GM06990 (cell line): Measurements from ENCODE around the gene ASGR1.

Source experiments
- DNase-seq: peaks from one replicate; pipeline ENCODE4 v3.0.0-alpha.2; 2011; ENCODE audit not compliant: insufficient read length; ENCODE audit errors: extremely low read depth
- H3K27me3 ChIP-seq: replicated peaks from 2 replicates; pipeline ENCODE4 v1.6.0; 2011; ENCODE audit warnings: low read length; ENCODE audit not compliant: control insufficient read depth, insufficient read depth
- H3K36me3 ChIP-seq: 2 replicates; pipeline ENCODE4 v1.5.1; 2011; ENCODE audit warnings: low read length; ENCODE audit not compliant: control insufficient read depth, insufficient read depth
- H3K4me3 ChIP-seq: replicated peaks from 2 replicates; pipeline ENCODE4 v1.5.1; 2011; ENCODE audit warnings: low read depth, mild to moderate bottlenecking, control low read depth, low read length
- TF ChIP-seq, protein P1 (sequence below): IDR thresholded peaks from 2 replicates; pipeline ENCODE4 v1.5.1; 2011; ENCODE audit warnings: low read length, control low read depth, mild to moderate bottlenecking, inconsistent platforms; ENCODE audit not compliant: insufficient read depth, poor library complexity, severe bottlenecking

Gene ASGR1

DNA sequence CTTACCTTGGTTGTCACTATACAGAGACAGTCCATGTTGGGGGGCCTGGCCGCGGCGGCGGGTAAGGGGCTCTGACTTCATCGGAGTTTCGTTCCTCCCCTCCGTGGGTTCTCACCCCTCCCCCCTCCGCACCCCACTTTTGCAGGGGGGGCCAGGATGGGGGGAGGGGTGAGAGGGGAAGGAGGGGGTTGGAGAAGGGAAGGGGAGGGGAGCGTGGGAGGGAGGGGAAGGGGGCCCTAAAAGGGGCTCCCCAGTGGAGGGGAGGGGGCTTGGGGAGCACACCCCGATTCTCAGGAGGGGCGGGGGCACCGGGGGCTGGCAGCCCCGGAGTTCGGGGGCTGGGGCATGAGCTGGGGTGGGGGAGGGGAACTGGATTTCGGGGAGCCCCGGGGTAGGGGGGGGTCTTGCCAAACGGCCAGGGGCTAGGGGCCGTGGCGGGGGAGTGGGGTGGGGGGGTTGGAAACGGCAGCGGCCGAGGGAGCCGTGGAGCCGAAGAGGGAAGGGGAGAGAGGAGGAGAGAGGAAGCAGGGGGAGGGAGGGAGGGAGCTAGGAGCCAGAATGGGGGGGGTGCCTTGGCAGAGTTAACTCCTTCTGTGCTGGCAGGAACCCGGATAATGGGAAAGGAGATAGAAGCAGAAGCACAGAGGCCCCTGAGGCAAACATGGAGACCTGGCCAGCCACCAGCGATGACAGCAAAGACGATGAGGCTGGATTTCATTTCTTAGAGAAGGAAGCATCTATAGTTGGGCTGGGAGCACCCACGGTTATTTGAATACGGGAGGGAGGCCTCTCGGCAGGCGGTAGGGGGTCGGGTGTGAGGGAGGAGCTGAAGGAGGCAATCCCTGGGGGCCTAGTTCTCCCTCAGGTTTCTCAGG, 38.2 kb upstream of the ASGR1 start:
- peaks cover 1% of the 10 kb centered on the region; the same call in 1 of the 2 replicates for H3K36me3 ChIP-seq
- no peak for DNase-seq
- TF ChIP-seq, protein P1, sequence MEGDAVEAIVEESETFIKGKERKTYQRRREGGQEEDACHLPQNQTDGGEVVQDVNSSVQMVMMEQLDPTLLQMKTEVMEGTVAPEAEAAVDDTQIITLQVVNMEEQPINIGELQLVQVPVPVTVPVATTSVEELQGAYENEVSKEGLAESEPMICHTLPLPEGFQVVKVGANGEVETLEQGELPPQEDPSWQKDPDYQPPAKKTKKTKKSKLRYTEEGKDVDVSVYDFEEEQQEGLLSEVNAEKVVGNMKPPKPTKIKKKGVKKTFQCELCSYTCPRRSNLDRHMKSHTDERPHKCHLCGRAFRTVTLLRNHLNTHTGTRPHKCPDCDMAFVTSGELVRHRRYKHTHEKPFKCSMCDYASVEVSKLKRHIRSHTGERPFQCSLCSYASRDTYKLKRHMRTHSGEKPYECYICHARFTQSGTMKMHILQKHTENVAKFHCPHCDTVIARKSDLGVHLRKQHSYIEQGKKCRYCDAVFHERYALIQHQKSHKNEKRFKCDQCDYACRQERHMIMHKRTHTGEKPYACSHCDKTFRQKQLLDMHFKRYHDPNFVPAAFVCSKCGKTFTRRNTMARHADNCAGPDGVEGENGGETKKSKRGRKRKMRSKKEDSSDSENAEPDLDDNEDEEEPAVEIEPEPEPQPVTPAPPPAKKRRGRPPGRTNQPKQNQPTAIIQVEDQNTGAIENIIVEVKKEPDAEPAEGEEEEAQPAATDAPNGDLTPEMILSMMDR: no peak
- H3K27me3 ChIP-seq: no peaks in the 10 kb centered on the region
- H3K4me3 ChIP-seq: no peak overlapping the region; the same call in none of the 2 replicates

DNA sequence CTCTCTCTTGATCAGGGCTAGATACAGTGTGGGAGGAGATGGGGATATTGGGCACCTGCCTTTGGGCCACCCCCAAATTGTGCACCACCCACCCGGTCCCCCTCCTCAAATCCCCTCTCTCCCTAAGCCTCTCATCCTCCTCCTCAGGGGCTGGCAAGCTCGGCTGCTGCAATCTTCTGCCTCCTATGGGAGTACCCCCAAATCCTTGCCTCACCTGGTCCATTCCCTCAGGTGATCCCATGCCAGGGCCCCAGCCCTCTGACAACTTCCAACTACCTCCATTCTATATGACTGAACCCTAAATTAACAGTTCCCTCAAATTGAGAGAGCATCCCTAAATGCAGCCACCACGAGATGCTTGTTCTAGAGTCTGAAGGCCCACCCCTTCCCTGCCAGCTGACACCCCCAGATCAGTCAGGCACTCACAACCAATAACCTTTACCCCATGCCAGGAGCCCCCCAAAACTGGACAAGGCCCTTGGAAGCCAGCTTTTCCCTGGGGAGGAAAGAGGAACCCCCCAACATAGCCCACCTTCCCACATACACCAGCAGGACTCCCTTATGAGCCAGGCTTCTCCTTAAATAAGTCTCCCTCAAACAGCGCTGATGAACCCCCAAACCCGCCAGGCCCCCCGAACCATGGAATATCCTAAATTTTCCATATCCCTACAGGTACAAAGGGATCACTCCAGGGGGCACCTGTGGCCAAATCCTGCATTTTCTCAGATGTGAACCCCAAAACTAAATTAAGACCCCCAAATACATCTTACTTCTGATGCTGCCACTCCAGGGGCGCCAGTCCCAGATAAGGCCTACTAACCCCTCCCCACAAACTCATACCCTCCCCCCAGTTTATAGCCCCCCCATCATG, 37.3 kb upstream of the ASGR1 start:
- TF ChIP-seq, protein P1: no peak
- no peak for DNase-seq
- H3K27me3 ChIP-seq: no peaks in the 10 kb centered on the region
- H3K36me3 ChIP-seq: no peaks in the 10 kb centered on the region
- H3K4me3 ChIP-seq: no peak overlapping the region

DNA sequence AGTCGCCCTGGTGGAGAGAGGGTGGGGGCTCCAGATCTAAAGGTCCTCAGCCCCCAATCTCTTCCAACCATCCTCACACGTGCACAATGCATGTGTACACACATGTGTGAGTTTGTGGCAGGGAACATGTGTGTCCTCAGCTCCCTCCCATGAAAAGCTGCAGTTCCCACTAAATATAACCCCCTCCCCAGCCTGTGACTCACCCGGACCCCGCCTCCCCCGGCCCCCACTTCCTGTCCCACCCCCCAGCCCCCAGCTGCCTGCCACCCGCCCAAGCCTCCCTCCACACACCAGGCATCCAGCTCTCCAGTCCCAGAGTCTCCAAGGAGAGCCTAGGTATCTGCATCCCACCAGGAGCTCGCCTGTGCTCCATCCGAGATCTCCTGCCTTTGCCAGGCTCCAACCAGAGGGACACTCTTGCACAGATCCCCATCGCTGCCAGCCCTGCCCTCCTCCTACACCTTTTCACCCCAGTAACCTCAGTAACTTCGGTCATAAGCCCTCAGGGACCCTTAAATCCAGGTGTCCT, 36.5 kb upstream of the ASGR1 start:
- Histone ChIP-seq H3K27me3 (no peaks in the 10 kb centered on the region), H3K36me3 (no peaks in the 10 kb centered on the region), H3K4me3 (no peak overlapping the region)
- TF ChIP-seq, protein P1: no peak
- DNase-seq: no peak

DNA sequence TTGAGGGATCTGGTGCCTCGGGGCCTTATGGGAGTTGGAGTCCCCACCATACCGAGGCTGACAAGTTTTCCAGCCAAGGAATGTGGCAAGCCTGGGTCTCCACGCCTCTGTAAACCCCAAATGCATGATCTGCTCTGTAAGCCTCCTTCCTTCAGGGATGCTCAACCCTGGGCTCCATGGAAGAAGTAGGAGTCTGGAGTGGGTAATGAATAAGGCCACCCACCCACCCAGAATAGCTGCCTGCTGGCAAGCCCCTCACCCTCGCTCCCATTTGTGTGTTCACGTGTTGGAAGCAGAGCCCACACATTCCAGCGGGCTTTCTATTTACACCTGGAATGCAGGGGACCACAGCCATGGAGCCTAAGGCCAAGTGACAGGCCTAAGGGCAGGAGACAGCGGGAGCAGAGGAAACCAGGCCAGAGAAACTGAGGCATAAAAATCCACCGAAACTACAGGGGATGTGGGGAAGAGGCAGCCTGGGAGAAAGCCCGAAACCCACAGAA, 36.0 kb upstream of the ASGR1 start:
- H3K36me3 ChIP-seq: no peaks in the 10 kb centered on the region
- no peak overlapping the region for H3K4me3 ChIP-seq
- no peak for DNase-seq
- H3K27me3 ChIP-seq: no peaks in the 10 kb centered on the region
- TF ChIP-seq, protein P1: no peak

DNA sequence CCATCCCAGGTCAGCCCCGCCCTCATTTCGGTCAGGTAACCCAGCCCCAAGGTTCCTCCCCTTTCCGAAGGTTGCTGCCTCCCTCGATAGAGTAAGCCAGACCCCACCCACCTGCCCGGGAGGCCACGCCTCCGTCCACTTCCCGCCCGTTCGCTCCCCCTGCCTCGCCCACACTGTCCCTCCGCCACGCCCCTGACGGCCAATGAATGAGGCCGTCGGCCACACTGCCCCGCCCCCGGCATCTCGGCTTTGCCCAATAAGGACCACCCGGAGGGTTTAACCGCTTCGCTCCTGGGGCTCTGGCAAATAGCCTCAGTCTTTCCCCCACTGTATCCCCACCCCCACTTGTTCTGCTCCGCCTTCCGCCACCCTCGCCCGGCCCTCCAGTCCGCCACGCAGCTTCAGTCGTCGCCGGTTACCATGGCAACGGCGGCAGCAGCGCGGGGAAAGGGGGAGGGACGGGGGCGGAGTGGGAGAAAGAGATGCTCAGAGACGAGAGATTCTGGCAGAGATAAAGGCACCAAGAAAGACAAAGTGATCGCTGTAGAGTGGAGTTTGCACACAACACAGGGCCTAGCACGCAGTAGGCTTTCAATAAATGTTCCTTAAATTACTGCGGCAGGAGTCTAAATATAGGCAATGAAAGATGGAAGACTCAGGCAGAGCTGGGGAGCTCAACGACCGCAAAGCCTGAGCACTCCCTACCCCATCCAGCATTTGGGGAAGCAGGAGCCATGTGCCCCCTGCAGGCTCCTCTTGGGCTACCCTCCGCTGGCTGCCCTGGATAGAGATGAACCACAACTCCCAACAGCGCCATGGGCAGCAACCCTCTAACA, 35.3 kb upstream of the ASGR1 start:
- Histone ChIP-seq H3K4me3 (peak overlapping the region; percentile 57), H3K36me3 (no peaks in the 10 kb centered on the region), H3K27me3 (no peaks in the 10 kb centered on the region)
- DNase-seq: peak; percentile 99
- TF ChIP-seq, protein P1: peak; percentile 72
